ENCODE data around the gene DCAF8L1.
"Not testable (repeated sequence)": the region's sequence is repeated elsewhere in the genome, so short reads cannot be mapped to it uniquely, and the experiment has no call there.

DCAF8L1 gene

GRCh38 chrX:27981349-27981748 lies at the start of gene DCAF8L1:
Gene DCAF8L1, minus strand, starts transcription at chrX:27981449. Its CDS starts 115 bp downstream, at chrX:27981334.
- in situ Hi-C loops (cut with MboI; ENCODE audit: low sequenced_read_pairs) = no loop called here

GRCh38 chrX:28022371-28022770 lies 41.1 kb upstream of the DCAF8L1 start:
- in situ Hi-C loops (cut with MboI; ENCODE audit: low sequenced_read_pairs) = no loop called here

GRCh38 chrX:28016823-28017222 lies 35.6 kb upstream of the DCAF8L1 start:
- in situ Hi-C loops (cut with MboI; ENCODE audit: low sequenced_read_pairs) = no loop called here

- in situ Hi-C loops (cut with MboI; ENCODE audit: low sequenced_read_pairs) = no loop called here
Measured at GRCh38 chrX:28015993-28016392, 34.7 kb upstream of the DCAF8L1 start.

GRCh38 chrX:28010875-28011274 lies 29.6 kb upstream of the DCAF8L1 start:
- in situ Hi-C loops (cut with MboI; ENCODE audit: low sequenced_read_pairs) = no loop called here

GRCh38 chrX:27998666-27999065 lies 17.4 kb upstream of the DCAF8L1 start:
- in situ Hi-C loops (cut with MboI; ENCODE audit: low sequenced_read_pairs) = no loop called here

- in situ Hi-C loops (cut with MboI; ENCODE audit: low sequenced_read_pairs) = no loop called here
Measured at GRCh38 chrX:27997622-27998021, 16.4 kb upstream of the DCAF8L1 start.

GRCh38 chrX:27996132-27996531 lies 14.9 kb upstream of the DCAF8L1 start:
- in situ Hi-C loops (cut with MboI; ENCODE audit: low sequenced_read_pairs) = no loop called here

- in situ Hi-C loops (cut with MboI; ENCODE audit: low sequenced_read_pairs) = no loop called here
Measured at GRCh38 chrX:27995611-27996010, 14.4 kb upstream of the DCAF8L1 start.

- in situ Hi-C loops (cut with MboI; ENCODE audit: low sequenced_read_pairs) = no loop called here
Measured at GRCh38 chrX:27987862-27988646, 6.8 kb upstream of the DCAF8L1 start.

GRCh38 chrX:27976934-27977333 lies 4.3 kb downstream of the DCAF8L1 start:
- in situ Hi-C loops (cut with MboI; ENCODE audit: low sequenced_read_pairs) = not testable (repeated sequence)

- in situ Hi-C loops (cut with MboI; ENCODE audit: low sequenced_read_pairs) = no loop called here
Measured at GRCh38 chrX:27976284-27976683, 5.0 kb downstream of the DCAF8L1 start.

GRCh38 chrX:27968878-27969277 lies 12.4 kb downstream of the DCAF8L1 start:
- in situ Hi-C loops (cut with MboI; ENCODE audit: low sequenced_read_pairs) = no loop called here

GRCh38 chrX:27968352-27968751 lies 12.9 kb downstream of the DCAF8L1 start:
- in situ Hi-C loops (cut with MboI; ENCODE audit: low sequenced_read_pairs) = no loop called here

- in situ Hi-C loops (cut with MboI; ENCODE audit: low sequenced_read_pairs) = no loop called here
Measured at GRCh38 chrX:27966955-27967354, 14.3 kb downstream of the DCAF8L1 start.

GRCh38 chrX:27966492-27966891 lies 14.8 kb downstream of the DCAF8L1 start:
- in situ Hi-C loops (cut with MboI; ENCODE audit: low sequenced_read_pairs) = no loop called here

GRCh38 chrX:27965348-27965747 lies 15.9 kb downstream of the DCAF8L1 start:
- in situ Hi-C loops (cut with MboI; ENCODE audit: low sequenced_read_pairs) = not testable (repeated sequence)

GRCh38 chrX:27964432-27964831 lies 16.8 kb downstream of the DCAF8L1 start:
- in situ Hi-C loops (cut with MboI; ENCODE audit: low sequenced_read_pairs) = no loop called here

- in situ Hi-C loops (cut with MboI; ENCODE audit: low sequenced_read_pairs) = not testable (repeated sequence)
Measured at GRCh38 chrX:27960410-27960809, 20.8 kb downstream of the DCAF8L1 start.

- in situ Hi-C loops (cut with MboI; ENCODE audit: low sequenced_read_pairs) = no loop called here
Measured at GRCh38 chrX:27953171-27953570, 28.1 kb downstream of the DCAF8L1 start.

- in situ Hi-C loops (cut with MboI; ENCODE audit: low sequenced_read_pairs) = no loop called here
Measured at GRCh38 chrX:27933361-27933760, 47.9 kb downstream of the DCAF8L1 start.
